Raji (cell line): ENCODE results near the gene PLBD1.

Source experiments
- POLR2A ChIP-seq: IDR thresholded peaks from 2 replicates; pipeline ENCODE4 v1.6.1; 2011; ENCODE audit warnings: low read depth, low read length, control low read depth; ENCODE audit not compliant: insufficient read depth

The PLBD1 gene

GRCh38 chr12:14577344-14577743, 9.7 kb upstream of the PLBD1 start:
- no peak for TF ChIP-seq POLR2A

- no peak for TF ChIP-seq POLR2A
Measured at GRCh38 chr12:14576896-14577295, 9.2 kb upstream of the PLBD1 start.

DNA sequence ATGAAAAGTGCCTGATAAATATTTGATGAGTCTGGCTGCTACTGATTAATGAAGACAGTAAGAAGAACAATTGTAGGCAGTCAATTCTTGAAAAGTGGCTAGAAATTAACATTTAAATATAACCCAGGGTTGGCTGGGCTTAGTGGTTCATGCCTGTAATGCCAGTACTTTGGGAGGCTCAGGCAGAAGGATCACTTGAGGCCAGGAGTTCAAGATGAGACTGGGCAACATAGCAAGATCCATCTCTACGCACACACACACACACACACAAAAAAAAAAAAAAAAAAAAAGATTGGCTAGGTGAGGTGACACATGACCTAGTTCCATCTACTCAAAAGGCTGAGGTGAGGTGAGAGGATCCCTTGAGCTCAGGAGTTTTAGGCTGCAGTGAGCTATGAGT, 7.9 kb upstream of the PLBD1 start:
- no peak for TF ChIP-seq POLR2A

- no peak for TF ChIP-seq POLR2A
Measured at GRCh38 chr12:14573118-14573517, 5.4 kb upstream of the PLBD1 start.

GRCh38 chr12:14572401-14572800, 4.7 kb upstream of the PLBD1 start:
- no peak for TF ChIP-seq POLR2A

- no peak for TF ChIP-seq POLR2A
Measured at GRCh38 chr12:14571779-14572178, 4.1 kb upstream of the PLBD1 start.

DNA sequence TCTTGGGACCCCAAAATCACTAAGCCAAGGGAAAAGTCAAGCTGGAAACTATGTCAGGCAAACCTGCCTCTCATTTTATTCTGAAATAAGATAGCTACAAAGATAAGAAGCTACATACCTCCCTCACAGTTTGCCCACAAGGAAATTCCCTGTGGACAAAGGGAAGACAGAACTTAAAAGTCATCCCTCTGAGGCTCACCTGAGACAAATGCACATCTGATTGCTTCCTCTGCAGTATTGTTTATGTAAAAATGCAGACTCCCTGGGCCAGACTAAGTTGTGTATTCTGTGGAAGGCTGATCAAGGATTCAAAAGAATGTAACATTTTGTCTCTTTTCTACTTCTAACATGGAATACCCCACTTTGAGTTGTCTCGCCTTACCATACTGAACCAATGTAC, 2.5 kb upstream of the PLBD1 start:
- TF ChIP-seq POLR2A: no peak

- TF ChIP-seq POLR2A: no peak
Measured at GRCh38 chr12:14564336-14564959, 3.2 kb downstream of the PLBD1 start.

DNA sequence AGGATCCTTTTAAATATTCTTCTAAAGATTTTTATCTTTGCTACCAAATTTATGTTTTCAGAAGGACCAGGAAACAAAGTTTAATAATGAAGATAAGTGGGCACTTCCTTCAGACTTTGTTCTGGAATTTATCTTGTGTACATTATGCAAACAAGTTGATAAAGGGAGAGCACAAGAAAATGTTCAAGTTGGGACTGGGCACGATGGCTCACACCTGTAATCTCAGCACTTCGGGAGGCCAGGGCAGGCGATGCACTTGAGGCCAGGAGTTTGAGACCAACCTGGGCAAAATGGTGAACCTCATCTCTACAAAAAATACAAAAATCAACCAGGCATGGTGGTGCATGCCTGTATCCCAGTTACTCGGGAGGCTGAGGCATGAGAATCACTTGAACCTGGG, 4.6 kb downstream of the PLBD1 start:
- no peak for TF ChIP-seq POLR2A

DNA sequence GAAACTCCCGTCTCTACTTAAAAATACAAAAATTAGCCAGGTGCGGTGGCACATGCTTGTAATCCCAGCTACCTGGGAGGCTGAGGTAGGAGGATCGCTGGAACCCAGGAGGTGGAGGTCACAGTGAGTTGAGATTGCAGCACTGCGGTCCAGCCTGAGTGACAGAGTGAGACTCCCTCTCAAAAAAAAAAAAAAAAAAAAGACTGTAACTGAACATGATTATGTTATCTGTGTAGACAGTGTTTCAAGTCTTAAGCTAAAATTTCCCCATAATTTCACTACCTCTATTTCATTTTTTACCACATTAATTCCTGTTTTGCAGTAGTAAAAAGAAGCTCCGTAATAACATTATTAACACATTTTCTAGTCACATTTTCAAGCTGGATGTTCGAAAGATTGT, 5.4 kb downstream of the PLBD1 start:
- no peak for TF ChIP-seq POLR2A

DNA sequence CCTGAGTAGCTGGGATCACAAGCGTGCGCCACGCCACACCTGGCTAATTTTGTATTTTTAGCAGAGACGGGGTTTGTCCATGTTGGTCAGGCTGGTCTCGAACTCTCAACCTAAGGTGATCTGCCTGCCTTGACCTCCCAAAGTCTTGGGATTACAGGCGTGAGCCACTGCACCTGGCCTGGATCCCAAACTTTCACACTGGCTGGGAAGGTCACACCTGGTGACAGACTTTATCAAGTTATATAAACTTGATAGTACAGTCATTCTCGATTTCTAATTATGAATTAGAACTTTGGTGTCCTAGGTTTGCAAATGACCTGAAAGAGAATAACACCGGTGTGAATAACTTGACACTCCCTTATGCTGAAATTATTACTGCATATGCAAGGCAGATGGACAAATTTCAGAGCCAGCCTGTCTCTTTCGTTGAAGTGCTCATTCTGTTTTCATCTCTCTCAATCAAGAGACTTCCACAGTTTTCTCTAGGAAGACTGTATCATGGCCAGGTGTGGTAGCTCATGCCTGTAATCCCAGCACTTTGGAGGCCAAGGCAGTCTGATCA, 5.9 kb downstream of the PLBD1 start:
- no peak for TF ChIP-seq POLR2A

DNA sequence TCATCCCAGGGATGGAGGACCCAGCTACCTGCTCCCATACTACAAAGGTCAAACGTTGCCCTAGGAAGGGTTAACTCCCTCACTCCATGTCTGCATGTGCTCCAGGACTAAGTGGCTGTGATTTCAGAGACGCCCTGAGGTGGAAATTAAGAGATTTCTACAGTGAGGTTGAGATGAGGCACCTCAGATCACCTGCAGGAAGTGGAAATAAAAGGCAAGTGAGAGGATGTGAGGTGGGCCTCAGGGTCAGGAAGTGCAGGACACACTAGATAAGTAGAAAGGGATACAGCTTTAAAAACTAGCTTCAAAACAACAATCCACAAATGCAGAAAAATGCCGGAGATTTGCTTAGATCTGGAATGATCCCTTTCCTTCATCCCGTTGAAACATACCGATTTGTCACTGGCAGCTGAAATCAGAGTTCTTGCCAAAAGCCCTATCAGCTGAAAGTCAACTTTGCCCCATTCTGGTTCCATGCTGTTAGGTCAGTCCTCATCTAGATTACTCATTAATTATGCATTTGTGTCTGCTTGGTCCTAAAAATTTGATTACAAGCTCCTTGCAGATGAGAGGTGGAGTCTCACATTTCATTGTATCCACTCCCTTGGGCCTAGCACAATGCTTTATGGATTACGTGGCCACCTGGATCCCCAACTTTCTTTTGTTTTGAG, 6.6 kb downstream of the PLBD1 start:
- TF ChIP-seq POLR2A: no peak

GRCh38 chr12:14558473-14558959, 9.2 kb downstream of the PLBD1 start:
- TF ChIP-seq POLR2A: no peak

DNA sequence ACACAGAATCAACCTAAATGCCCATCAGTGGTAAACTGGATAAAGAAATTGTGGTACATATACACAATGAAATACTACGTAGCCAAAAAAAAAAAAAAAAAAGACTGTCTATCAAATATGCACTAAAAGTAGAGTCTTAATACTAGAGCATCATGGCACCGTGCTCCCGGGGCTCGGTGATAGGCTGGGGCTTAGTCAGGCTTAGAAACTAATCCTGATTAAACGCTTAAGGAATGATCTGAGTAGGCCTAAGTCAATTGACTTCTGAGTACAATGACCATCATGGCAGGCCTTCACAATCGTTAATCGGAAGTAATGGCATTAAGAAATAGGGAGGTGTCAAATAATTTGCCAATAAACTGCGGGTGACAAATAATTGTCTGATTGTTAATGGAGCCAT, 9.7 kb downstream of the PLBD1 start:
- no peak for TF ChIP-seq POLR2A

DNA sequence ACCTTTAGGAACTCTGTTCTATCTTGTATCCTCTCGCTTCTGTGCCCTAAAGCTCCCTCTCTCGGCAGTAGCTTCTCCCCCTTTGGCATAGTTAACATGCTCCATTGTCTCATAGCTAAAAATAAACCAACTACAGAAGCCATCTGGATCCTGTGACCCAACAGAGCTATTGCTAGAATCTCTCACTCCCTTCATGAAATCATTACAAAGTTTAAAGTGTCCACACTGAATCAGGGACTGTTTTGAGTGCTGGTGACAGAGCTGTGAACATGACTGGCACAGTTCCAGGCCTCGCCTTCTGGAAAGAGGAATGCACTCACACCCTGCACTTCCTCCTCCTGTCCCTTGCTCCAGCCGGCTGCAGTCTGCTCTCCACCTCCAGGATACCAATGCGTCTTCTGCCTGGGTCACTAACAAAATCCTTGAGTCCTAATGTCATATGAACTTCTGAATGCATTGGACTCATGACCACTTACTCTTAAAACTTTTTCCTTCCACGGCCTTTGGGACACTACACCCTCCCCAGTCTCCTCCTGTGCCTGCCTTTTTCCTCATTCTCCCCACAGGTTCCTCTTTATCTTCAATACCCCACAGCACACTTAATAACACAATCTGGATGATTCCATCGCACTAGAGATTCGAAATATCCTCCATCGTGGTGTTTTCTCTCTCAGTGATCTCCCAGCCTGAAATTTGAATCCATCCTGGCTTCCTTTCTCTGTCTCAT, 13.2 kb downstream of the PLBD1 start:
- TF ChIP-seq POLR2A: no peak

DNA sequence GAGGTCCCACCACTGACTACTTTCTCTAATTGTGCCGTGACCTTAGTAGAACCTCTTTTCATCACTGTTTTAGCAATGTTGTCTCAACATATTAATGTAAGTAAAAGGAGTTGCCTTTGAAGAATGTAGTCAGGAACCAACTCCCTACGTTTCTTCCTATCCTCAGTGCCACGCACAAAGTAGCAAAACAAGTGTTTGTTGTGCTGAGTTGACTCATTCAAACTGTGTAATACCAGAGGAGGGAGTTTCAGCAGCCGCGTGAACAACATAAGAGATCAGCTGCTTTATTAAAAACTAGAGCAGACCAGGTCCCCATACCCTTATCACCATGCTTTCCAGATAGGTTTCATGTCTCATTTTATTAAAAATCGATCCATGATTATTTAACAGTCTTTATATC, 19.1 kb downstream of the PLBD1 start:
- TF ChIP-seq POLR2A: no peak
